GM18909 (cell line): ENCODE results near the gene TENT5C.

Experiments used
- ATAC-seq: cut with Tn5 transposase; IDR thresholded peaks from one replicate; pipeline ENCODE4 v1.9.1; 2021; ENCODE audit warnings: mild to moderate bottlenecking; ENCODE audit not compliant: unreplicated experiment, poor library complexity

Gene TENT5C

GRCh38 chr1:117671781-117672501 lies 66.1 kb downstream of the TENT5C start:
- ATAC-seq = no peak

- no peak for ATAC-seq
These were observed 66.9 kb downstream of the TENT5C start for GRCh38 chr1:117672756-117673155.

GRCh38 chr1:117673405-117673804 lies 67.6 kb downstream of the TENT5C start:
- no peak for ATAC-seq

GRCh38 chr1:117674521-117675400 lies 68.9 kb downstream of the TENT5C start:
- peak; percentile 63 for ATAC-seq

GRCh38 chr1:117675907-117676430 lies 70.1 kb downstream of the TENT5C start:
- no peak for ATAC-seq

GRCh38 chr1:117676615-117677130 lies 70.8 kb downstream of the TENT5C start:
- ATAC-seq = no peak
